Chondrocyte (in vitro differentiated cells): Measurements from ENCODE around the gene PDGFRA. TPM values are rescaled to one million over a fixed set of nuclear protein-coding genes. Genes with fewer than 3 reads are reported as not detected.

ENCODE experiments used
- DNase-seq: peaks from one replicate; pipeline ENCODE4 v3.0.0; 2021; ENCODE audit warnings: mixed read lengths, low spot score
- H3K27ac Mint-ChIP-seq: one replicate; pipeline ENCODE4 v1.8.0; 2021; ENCODE audit warnings: mild to moderate bottlenecking, moderate library complexity, mixed read lengths; ENCODE audit not compliant: unreplicated experiment
- H3K27me3 Mint-ChIP-seq: 2 replicates; pipeline ENCODE4 v1.8.0; 2021; ENCODE audit warnings: low read depth, mixed read lengths
- H3K36me3 Mint-ChIP-seq: 2 replicates; pipeline ENCODE4 v1.8.0; 2021; ENCODE audit warnings: low read depth, mixed read lengths
- H3K4me1 Mint-ChIP-seq: 2 replicates; pipeline ENCODE4 v1.8.0; 2021; ENCODE audit warnings: low read depth, mild to moderate bottlenecking, mixed read lengths
- H3K4me3 Mint-ChIP-seq: one replicate; pipeline ENCODE4 v1.8.0; 2021; ENCODE audit warnings: mild to moderate bottlenecking, moderate library complexity, mixed read lengths; ENCODE audit not compliant: unreplicated experiment
- H3K9me3 Mint-ChIP-seq: 2 replicates; pipeline ENCODE4 v1.8.0; 2021; ENCODE audit warnings: low read depth, mixed read lengths
- CTCF ChIP-seq: fragments of 200-600 bp; sonication (generic); IDR thresholded peaks from 2 replicates; pipeline ENCODE4 v1.5.0; 2021; ENCODE audit warnings: antibody characterized with exemption, mild to moderate bottlenecking, moderate library complexity
- total RNA-seq: library from RNA; stranded (reverse); gene quantifications from 3 replicates; pipeline ENCODE4 v1.2.1, GENCODE V29; 2021

Gene PDGFRA
- total RNA-seq, 1 donor from 2014 or later = 62.7 TPM

GRCh38 chr4:54227256-54228055, 1.6 kb upstream of the PDGFRA start:
- DNase-seq = no peak
- Mint-ChIP-seq H3K27ac (peak overlapping the region; percentile 94), H3K4me1 (peaks cover 51% of the 10 kb centered on the region), H3K4me3 (peak overlapping the region; percentile 91), H3K27me3 (no peaks in the 10 kb centered on the region), H3K36me3 (no peaks in the 10 kb centered on the region), H3K9me3 (no peaks in the 10 kb centered on the region)
- TF ChIP-seq CTCF = no peak

- DNase-seq = no peak
- H3K36me3 Mint-ChIP-seq = no peaks in the 10 kb centered on the region
- peaks cover 51% of the 10 kb centered on the region for H3K4me1 Mint-ChIP-seq
- H3K4me3 Mint-ChIP-seq = peak overlapping the region; percentile 91
- no peaks in the 10 kb centered on the region for H3K27me3 Mint-ChIP-seq
- TF ChIP-seq CTCF = peak; percentile 96
- H3K9me3 Mint-ChIP-seq = no peaks in the 10 kb centered on the region
- peak overlapping the region; percentile 94 for H3K27ac Mint-ChIP-seq
These were observed 1.0 kb upstream of the PDGFRA start for GRCh38 chr4:54228056-54228527.

- no peaks in the 10 kb centered on the region for H3K27me3 Mint-ChIP-seq
- peak overlapping the region; percentile 91 for H3K4me3 Mint-ChIP-seq
- no peak for DNase-seq
- TF ChIP-seq CTCF = no peak
- peak overlapping the region; percentile 94 for H3K27ac Mint-ChIP-seq
- no peaks in the 10 kb centered on the region for H3K36me3 Mint-ChIP-seq
- peaks cover 51% of the 10 kb centered on the region for H3K4me1 Mint-ChIP-seq
- H3K9me3 Mint-ChIP-seq = no peaks in the 10 kb centered on the region
These were observed 547 bp upstream of the PDGFRA start for GRCh38 chr4:54228546-54228945.

- Mint-ChIP-seq H3K4me3 (peak overlapping the region; percentile 91), H3K36me3 (no peaks in the 10 kb centered on the region), H3K27me3 (no peaks in the 10 kb centered on the region), H3K9me3 (no peaks in the 10 kb centered on the region), H3K27ac (peak overlapping the region; percentile 86), H3K4me1 (peaks cover 60% of the 10 kb centered on the region)
- peak; percentile 14 for TF ChIP-seq CTCF
- no peak for DNase-seq
These were observed 764 bp downstream of the PDGFRA start for GRCh38 chr4:54229631-54230483.
